Breast epithelium (tissue), 4 donors: Measurements from ENCODE around the gene ITLN1. TPM values are rescaled to one million over a fixed set of nuclear protein-coding genes. Genes with fewer than 3 reads are reported as not detected.
"Not testable (repeated sequence)": the region's sequence is repeated elsewhere in the genome, so short reads cannot be mapped to it uniquely, and the experiment has no call there.

Experiments used
- DNase-seq, 2 donors: peaks; one replicate each; pipeline ENCODE4 v3.0.0-alpha.2; 2019; ENCODE audit warnings: low spot score in 2 of 2
- H3K27ac ChIP-seq, 2 donors: fragments of 200-600 bp; sonication (generic) in 1 of 2; one replicate each; pipeline ENCODE4 v1.5.1; 2016 to 2019; ENCODE audit warnings: mild to moderate bottlenecking in 1 of 2
- H3K27me3 ChIP-seq, 2 donors: fragments of 200-600 bp; sonication (generic) in 1 of 2; one replicate each; pipeline versions ENCODE4 v1.5.1 to v1.6.0; 2017 to 2019; ENCODE audit warnings: control low read depth in 1 of 2, mild to moderate bottlenecking in 1 of 2
- H3K36me3 ChIP-seq: fragments of 200-600 bp; one replicate; pipeline ENCODE4 v1.5.1; 2019
- H3K4me1 ChIP-seq, 2 donors: fragments of 200-600 bp; sonication (generic); one replicate each; pipeline ENCODE4 v1.5.1; 2016 to 2019; ENCODE audit warnings: control low read depth in 1 of 2
- H3K4me3 ChIP-seq, 3 donors: fragments of 200-600 bp; sonication (generic); 1 replicate in 2 of 3; 2 replicates in 1 of 3; pipeline ENCODE4 v1.5.1; 2016 to 2019; ENCODE audit warnings: mild to moderate bottlenecking in 3 of 3, moderate library complexity in 2 of 3
- H3K9me3 ChIP-seq, 2 donors: fragments of 200-600 bp; sonication (generic) in 1 of 2; one replicate each; pipeline ENCODE4 v1.5.1; 2016 to 2019; ENCODE audit warnings: control low read depth in 1 of 2
- POLR2A ChIP-seq: fragments of 450-650 bp; IDR thresholded peaks from one replicate; pipeline ENCODE4 v1.6.1; 2016; ENCODE audit warnings: antibody characterized with exemption, mild to moderate bottlenecking, moderate library complexity
- POLR2AphosphoS5 ChIP-seq, 3 donors: sonication (generic); formaldehyde crosslinking; IDR thresholded peaks; one replicate each; pipeline ENCODE4 v1.6.1; 2017; ENCODE audit warnings: antibody characterized with exemption in 3 of 3
- intact Hi-C: fragments of 100-400 bp; cut with DNase I; formaldehyde crosslinking; loops from one replicate; pipeline ENCODE4 v1.15.1; 2023; ENCODE audit warnings: low total_unique reads
- total RNA-seq, 3 donors: library from RNA; depleted of rRNA; stranded (reverse); fragments of >200 nt; gene quantifications; one replicate each; pipeline ENCODE4 v1.1.0, GENCODE V29; 2016
- TF ChIP-seq, protein P1 (sequence below), 3 donors: fragments of 450-650 bp; IDR thresholded peaks; one replicate each; pipeline ENCODE4 v1.5.1; 2016 to 2017; ENCODE audit warnings: antibody characterized with exemption in 3 of 3, mild to moderate bottlenecking in 3 of 3, moderate library complexity in 3 of 3

ITLN1 gene
- 100 to 1,000 TPM in 1 of 3 donors, 1 to 10 TPM in 1, under 1 TPM in 1; 0.96 to 938 (median 2.0) TPM for total RNA-seq

DNA sequence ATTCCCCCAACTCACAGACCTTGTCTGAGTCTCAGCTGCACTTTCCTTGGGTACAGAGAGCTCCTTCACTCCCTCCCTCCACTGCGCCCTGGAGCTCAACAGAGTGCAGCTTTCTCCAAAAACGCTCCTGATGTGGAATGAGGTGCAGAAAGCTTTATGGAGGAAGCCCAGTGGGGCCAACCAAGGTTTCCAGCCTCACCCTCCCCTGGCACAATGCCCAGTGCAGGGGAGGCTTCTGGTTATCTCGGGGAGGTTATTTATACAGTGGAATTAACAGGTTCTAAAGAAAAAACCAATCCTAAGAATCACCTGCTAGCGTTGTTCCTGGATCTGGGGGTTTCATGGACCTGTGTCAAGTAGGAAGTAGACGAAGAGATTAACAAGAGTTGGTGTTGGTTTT lies at the start of gene ITLN1:
Gene ITLN1 (minus strand): TSS at position 139 of the 400 bp plus-strand sequence. CDS start 303 bp downstream, outside the sequence.
- H3K27me3 ChIP-seq = no peaks in the 10 kb centered on the region
- H3K9me3 ChIP-seq = no peaks in the 10 kb centered on the region
- H3K4me3 ChIP-seq = no peak within 1 kb of the TSS
- intact Hi-C loops = no loop called here
- no peaks in the 10 kb centered on the region for H3K36me3 ChIP-seq
- no peak for TF ChIP-seq POLR2AphosphoS5 (IDR thresholded peaks at IDR 0.05)
- TF ChIP-seq, protein P1, sequence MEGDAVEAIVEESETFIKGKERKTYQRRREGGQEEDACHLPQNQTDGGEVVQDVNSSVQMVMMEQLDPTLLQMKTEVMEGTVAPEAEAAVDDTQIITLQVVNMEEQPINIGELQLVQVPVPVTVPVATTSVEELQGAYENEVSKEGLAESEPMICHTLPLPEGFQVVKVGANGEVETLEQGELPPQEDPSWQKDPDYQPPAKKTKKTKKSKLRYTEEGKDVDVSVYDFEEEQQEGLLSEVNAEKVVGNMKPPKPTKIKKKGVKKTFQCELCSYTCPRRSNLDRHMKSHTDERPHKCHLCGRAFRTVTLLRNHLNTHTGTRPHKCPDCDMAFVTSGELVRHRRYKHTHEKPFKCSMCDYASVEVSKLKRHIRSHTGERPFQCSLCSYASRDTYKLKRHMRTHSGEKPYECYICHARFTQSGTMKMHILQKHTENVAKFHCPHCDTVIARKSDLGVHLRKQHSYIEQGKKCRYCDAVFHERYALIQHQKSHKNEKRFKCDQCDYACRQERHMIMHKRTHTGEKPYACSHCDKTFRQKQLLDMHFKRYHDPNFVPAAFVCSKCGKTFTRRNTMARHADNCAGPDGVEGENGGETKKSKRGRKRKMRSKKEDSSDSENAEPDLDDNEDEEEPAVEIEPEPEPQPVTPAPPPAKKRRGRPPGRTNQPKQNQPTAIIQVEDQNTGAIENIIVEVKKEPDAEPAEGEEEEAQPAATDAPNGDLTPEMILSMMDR (IDR thresholded peaks at IDR 0.05) = no peak
- no peak within 1 kb of the TSS for H3K27ac ChIP-seq
- DNase-seq = no peak
- no peaks in the 10 kb centered on the region for H3K4me1 ChIP-seq

DNA sequence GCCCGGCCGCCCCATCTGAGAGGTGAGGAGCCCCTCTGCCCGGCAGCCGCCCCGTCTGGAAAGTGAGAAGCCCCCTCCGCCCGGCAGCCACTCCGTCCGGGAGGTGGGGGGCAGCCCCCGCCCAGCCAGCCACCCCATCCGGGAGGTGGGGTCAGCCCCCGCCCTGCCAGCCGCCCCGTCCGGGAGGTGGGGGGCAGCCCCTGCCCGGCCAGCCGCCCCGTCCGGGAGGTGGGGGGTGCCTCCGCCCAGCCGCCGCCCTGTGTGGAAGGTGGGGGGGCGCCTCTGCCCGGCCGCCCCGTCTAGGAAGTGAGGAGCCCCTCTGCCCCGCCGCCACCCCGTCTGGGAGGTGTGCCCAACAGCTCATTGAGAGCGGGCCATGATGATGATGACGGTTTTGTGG lies 48.3 kb upstream of the ITLN1 start:
- H3K27me3 ChIP-seq, DNase-seq, H3K4me1 ChIP-seq, H3K36me3 ChIP-seq, H3K4me3 ChIP-seq, intact Hi-C loops, H3K27ac ChIP-seq: not testable (repeated sequence)
- H3K9me3 ChIP-seq = peaks cover 0 to 12% of the 10 kb centered on the region in 2 donors

DNA sequence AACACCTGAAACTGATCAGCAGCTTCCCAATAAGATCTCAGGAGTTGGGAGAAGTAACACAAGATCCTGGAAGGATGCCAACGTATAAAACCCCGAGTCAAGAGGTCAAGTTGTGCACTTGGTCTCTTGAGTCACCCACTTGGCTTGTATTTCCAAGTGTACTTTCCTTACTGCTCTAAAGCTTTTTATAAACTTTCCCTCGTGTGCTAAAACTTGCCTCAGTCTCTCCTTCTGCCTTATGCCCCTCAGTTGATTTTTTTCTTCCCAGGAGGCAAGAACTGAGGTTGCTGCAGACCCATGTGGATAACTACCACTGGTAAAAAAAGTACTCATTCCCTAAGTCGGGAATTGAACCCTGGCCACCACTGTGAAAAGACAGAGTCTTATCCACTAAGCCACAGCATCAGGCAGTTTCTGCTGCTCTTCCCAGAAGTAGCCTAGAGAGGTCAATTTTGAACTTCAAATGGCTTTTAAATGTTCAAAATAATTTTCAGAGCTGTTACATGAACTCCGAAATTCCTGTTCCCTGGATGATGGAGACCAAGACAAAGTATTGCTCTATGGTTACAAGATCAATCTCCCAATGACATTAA lies 40.8 kb upstream of the ITLN1 start:
- intact Hi-C loops = loop anchor here (2.0 kb wide), 1 partner anchor 37 kb away; no protein-coding TSS in a partner anchor
- H3K4me1 ChIP-seq = no peaks in the 10 kb centered on the region
- TF ChIP-seq POLR2A = no peak
- TF ChIP-seq POLR2AphosphoS5 (IDR thresholded peaks at IDR 0.05) = no peak
- TF ChIP-seq, protein P1 (IDR thresholded peaks at IDR 0.05) = no peak
- H3K36me3 ChIP-seq = no peaks in the 10 kb centered on the region
- no peak overlapping the region for H3K27ac ChIP-seq
- DNase-seq = no peak
- peaks cover 6 to 15% of the 10 kb centered on the region in 2 donors for H3K9me3 ChIP-seq
- H3K27me3 ChIP-seq = no peaks in the 10 kb centered on the region
- H3K4me3 ChIP-seq = no peak overlapping the region

DNA sequence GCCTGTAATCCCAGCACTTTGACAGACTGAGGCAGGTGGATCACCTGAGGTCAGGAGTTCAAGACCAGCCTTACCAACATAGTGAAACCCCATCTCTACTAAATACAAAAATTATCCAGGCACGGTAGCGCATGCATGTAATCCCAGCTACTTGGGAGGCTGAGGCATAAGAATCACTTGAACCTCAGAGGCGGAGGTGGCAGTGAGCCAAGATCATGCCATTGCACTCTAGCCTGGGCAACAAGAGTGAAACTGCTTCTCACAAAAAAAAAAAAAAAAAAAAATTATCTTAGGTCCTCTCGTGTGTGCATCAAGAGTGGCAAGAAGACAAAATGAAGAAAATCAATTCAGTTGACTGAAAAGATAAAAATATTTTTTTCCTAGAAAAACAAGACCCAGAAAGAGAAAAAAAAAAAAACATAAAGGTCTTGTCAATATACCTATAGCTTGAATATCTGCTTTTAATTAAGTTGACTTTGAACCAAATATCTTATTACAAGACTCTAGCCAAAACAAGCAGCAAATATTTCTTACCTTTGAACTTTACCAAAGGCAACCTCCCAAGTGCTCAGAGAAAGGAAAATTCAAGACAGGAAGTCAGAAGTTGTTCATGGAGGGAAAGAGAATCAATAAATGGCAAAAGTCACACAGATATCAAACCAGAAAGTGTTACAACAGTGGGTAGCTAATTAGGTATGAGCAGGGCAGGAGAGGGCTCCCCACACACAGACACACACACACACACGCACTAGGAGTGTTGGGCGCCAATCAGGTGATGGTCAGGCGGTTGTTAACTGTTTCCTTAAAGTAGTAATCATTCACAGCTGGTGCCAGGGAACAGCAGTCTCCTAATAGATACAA lies 40.0 kb upstream of the ITLN1 start:
- Histone ChIP-seq H3K36me3 (no peaks in the 10 kb centered on the region), H3K27me3 (no peaks in the 10 kb centered on the region), H3K4me3 (no peak overlapping the region), H3K27ac (no peak overlapping the region), H3K4me1 (no peaks in the 10 kb centered on the region), H3K9me3 (peaks cover 6 to 15% of the 10 kb centered on the region in 2 donors)
- DNase-seq = no peak
- TF ChIP-seq, protein P1 (IDR thresholded peaks at IDR 0.05) = no peak
- TF ChIP-seq POLR2A = no peak
- no peak for TF ChIP-seq POLR2AphosphoS5 (IDR thresholded peaks at IDR 0.05)
- intact Hi-C loops = loop anchor here (2.0 kb wide), 1 partner anchor 38 kb away; no protein-coding TSS in a partner anchor

DNA sequence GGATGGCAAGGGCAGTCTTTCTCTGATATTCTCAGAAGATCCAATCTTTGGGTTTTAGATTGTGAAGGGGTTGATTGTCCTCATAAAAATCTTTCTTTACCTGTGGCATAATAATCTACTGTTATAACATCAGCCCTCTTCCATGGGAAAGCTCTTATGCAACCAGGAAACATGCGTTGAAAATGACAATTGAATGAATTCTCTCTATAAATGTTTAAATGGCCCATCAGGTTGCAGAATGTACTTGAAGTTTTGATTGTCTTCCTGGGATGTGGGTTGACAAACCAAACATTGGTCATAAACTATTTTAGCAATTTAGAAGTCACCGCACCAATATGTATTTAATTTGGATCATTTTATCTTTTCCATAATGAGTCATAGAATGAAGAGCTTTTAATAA lies 31.7 kb upstream of the ITLN1 start:
- Histone ChIP-seq H3K9me3 (no peaks in the 10 kb centered on the region), H3K4me3 (no peak overlapping the region), H3K36me3 (no peaks in the 10 kb centered on the region), H3K27ac (no peak overlapping the region), H3K27me3 (no peaks in the 10 kb centered on the region), H3K4me1 (no peaks in the 10 kb centered on the region)
- no peak for DNase-seq
- intact Hi-C loops = no loop called here
- TF ChIP-seq, protein P1 (IDR thresholded peaks at IDR 0.05) = no peak
- TF ChIP-seq POLR2AphosphoS5 (IDR thresholded peaks at IDR 0.05) = no peak
- TF ChIP-seq POLR2A = no peak

DNA sequence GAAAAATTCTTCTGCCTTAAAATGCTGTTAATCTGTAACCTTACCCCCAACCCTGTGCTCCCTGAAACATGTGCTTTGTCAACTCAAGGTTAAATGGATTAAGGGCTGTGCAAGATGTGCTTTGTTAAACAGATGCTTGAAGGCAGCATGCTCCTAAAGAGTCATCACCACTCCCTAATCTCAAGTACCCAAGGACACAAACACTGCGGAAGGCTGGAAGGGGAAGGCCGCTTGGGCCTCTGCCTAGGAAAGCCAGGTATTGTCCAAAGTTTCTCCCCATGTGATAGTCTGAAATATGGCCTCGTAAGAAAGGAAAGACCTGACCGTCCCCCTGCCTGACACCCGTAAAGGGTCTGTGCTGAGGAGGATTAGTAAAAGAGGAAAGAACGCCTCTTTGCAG lies 28.2 kb upstream of the ITLN1 start:
- DNase-seq, H3K4me1 ChIP-seq, H3K27ac ChIP-seq, H3K27me3 ChIP-seq, intact Hi-C loops, H3K9me3 ChIP-seq, H3K4me3 ChIP-seq, H3K36me3 ChIP-seq: not testable (repeated sequence)
